DND-41 (cell line): Measurements from ENCODE around the gene BFSP1.

ENCODE experiments used
- EZH2 ChIP-seq: IDR thresholded peaks from 3 replicates; pipeline ENCODE4 v1.6.1; 2012; ENCODE audit warnings: borderline replicate concordance, low read depth, mild to moderate bottlenecking, moderate library complexity, low read length, inconsistent platforms; ENCODE audit not compliant: severe bottlenecking
- TF ChIP-seq, protein P1 (sequence below): IDR thresholded peaks from 2 replicates; pipeline ENCODE4 v1.5.1; 2012; ENCODE audit warnings: borderline replicate concordance, low read length, moderate library complexity, mild to moderate bottlenecking; ENCODE audit not compliant: poor library complexity, severe bottlenecking; ENCODE audit errors: extremely low read depth

DNA sequence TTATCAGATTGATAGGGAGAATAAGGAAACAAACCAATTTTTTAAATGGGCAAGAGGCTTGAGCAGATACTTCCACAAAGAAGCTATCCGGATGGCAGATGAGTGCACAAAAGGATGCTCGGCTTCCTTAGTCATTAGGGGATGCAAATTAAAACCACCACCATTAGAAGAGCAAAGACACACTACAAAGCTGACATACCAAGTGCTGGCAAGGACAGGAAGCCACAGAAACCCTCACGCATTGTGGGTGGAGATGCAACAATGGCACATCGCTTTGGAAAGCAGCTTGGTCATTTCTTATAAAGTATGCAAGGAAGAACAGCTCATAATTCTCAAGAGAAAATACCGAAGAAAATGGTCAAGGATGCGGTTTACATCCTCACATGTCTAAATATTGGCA lies 19.8 kb downstream of the BFSP1 start:
- TF ChIP-seq, protein P1, sequence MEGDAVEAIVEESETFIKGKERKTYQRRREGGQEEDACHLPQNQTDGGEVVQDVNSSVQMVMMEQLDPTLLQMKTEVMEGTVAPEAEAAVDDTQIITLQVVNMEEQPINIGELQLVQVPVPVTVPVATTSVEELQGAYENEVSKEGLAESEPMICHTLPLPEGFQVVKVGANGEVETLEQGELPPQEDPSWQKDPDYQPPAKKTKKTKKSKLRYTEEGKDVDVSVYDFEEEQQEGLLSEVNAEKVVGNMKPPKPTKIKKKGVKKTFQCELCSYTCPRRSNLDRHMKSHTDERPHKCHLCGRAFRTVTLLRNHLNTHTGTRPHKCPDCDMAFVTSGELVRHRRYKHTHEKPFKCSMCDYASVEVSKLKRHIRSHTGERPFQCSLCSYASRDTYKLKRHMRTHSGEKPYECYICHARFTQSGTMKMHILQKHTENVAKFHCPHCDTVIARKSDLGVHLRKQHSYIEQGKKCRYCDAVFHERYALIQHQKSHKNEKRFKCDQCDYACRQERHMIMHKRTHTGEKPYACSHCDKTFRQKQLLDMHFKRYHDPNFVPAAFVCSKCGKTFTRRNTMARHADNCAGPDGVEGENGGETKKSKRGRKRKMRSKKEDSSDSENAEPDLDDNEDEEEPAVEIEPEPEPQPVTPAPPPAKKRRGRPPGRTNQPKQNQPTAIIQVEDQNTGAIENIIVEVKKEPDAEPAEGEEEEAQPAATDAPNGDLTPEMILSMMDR: no peak
- TF ChIP-seq EZH2: no peak
